Activated T-helper 1 cell treated with anti-CD3 and anti-CD28 coated beads, Interleukin-12 subunit alpha, Interleukin-12 subunit beta, Interleukin-2, Interleukin-4 antibody, amounts not matched to agents 30 ng/mL and 10 ng/mL and 1 ng/mL, durations not matched to agents 14 hours and 24 hours and 36 hours (primary cell): ENCODE results near the gene GCC1. TPM values are rescaled to one million over a fixed set of nuclear protein-coding genes. Genes with fewer than 3 reads are reported as not detected.
"Not testable (repeated sequence)": the region's sequence is repeated elsewhere in the genome, so short reads cannot be mapped to it uniquely, and the experiment has no call there.

Source experiments
- DNase-seq: peaks from one replicate; pipeline ENCODE4 v3.0.0; 2021; ENCODE audit warnings: low spot score
- H3K27ac Mint-ChIP-seq: one replicate; pipeline ENCODE4 v1.8.0; 2021; ENCODE audit warnings: mild to moderate bottlenecking, mixed read lengths
- H3K27me3 Mint-ChIP-seq: one replicate; pipeline ENCODE4 v1.8.0; 2022; ENCODE audit warnings: mild to moderate bottlenecking, moderate library complexity, mixed read lengths; ENCODE audit not compliant: insufficient read depth
- H3K36me3 Mint-ChIP-seq: one replicate; pipeline ENCODE4 v1.8.0; 2021; ENCODE audit warnings: low read depth, mixed read lengths
- H3K4me1 Mint-ChIP-seq: one replicate; pipeline ENCODE4 v1.8.0; 2021; ENCODE audit warnings: low read depth, mixed read lengths
- H3K4me3 Mint-ChIP-seq: one replicate; pipeline ENCODE4 v1.8.0; 2021; ENCODE audit warnings: mild to moderate bottlenecking, moderate library complexity, mixed read lengths
- H3K9me3 Mint-ChIP-seq: one replicate; pipeline ENCODE4 v1.8.0; 2021; ENCODE audit warnings: mixed read lengths
- intact Hi-C: fragments of 100-400 bp; cut with micrococcal nuclease; formaldehyde crosslinking; loops from one replicate; pipeline ENCODE4 v1.15.1; 2024
- total RNA-seq: library from RNA; stranded (reverse); gene quantifications from 2 replicates; pipeline ENCODE4 v1.2.3, GENCODE V29; 2022

GCC1 gene
- total RNA-seq, 1 donor from 2014 or later, result 17.4 TPM

GRCh38 chr7:127584648-127585043, 750 bp downstream of the GCC1 start:
- intact Hi-C loops, result loop anchor here (1.0 to 10.0 kb wide), 7 partner anchors 67 to 1153 kb away; partner anchors contain the start of genes CALU, LRRC4 and RBM28
- peaks cover 3% of the 10 kb centered on the region for H3K27me3 Mint-ChIP-seq
- peaks cover 55% of the 10 kb centered on the region for H3K4me1 Mint-ChIP-seq
- no peaks in the 10 kb centered on the region for H3K9me3 Mint-ChIP-seq
- peaks cover 38% of the 10 kb centered on the region for H3K36me3 Mint-ChIP-seq
- H3K27ac Mint-ChIP-seq, result peak overlapping the region; percentile 89
- peak overlapping the region; percentile 95 for H3K4me3 Mint-ChIP-seq
- DNase-seq, result no peak

GRCh38 chr7:127582361-127582760, 3.0 kb downstream of the GCC1 start:
- no peak for DNase-seq
- peaks cover 43% of the 10 kb centered on the region for H3K4me1 Mint-ChIP-seq
- peaks cover 55% of the 10 kb centered on the region for H3K36me3 Mint-ChIP-seq
- no peak overlapping the region for H3K27ac Mint-ChIP-seq
- no peaks in the 10 kb centered on the region for H3K27me3 Mint-ChIP-seq
- intact Hi-C loops, result loop anchor here (10.0 kb wide), 2 partner anchors 452 to 878 kb away; partner anchors contain the start of gene LRRC4
- H3K4me3 Mint-ChIP-seq, result no peak overlapping the region
- H3K9me3 Mint-ChIP-seq, result no peaks in the 10 kb centered on the region

- peaks cover 58% of the 10 kb centered on the region for H3K36me3 Mint-ChIP-seq
- intact Hi-C loops, result loop anchor here (10.0 kb wide), 2 partner anchors 453 to 877 kb away; partner anchors contain the start of gene LRRC4
- no peaks in the 10 kb centered on the region for H3K27me3 Mint-ChIP-seq
- H3K9me3 Mint-ChIP-seq, result no peaks in the 10 kb centered on the region
- H3K4me1 Mint-ChIP-seq, result peaks cover 37% of the 10 kb centered on the region
- DNase-seq, result no peak
- H3K27ac Mint-ChIP-seq, result no peak overlapping the region
- no peak overlapping the region for H3K4me3 Mint-ChIP-seq
Observed at GRCh38 chr7:127581716-127582115, 3.7 kb downstream of the GCC1 start.

- DNase-seq, result no peak
- no peak overlapping the region for H3K27ac Mint-ChIP-seq
- H3K4me3 Mint-ChIP-seq, result no peak overlapping the region
- H3K4me1 Mint-ChIP-seq, result peaks cover 34% of the 10 kb centered on the region
- intact Hi-C loops, result loop anchor here (10.0 kb wide), 2 partner anchors 454 to 876 kb away; partner anchors contain the start of gene LRRC4
- no peaks in the 10 kb centered on the region for H3K9me3 Mint-ChIP-seq
- H3K36me3 Mint-ChIP-seq, result peaks cover 60% of the 10 kb centered on the region
- no peaks in the 10 kb centered on the region for H3K27me3 Mint-ChIP-seq
Observed at GRCh38 chr7:127580612-127581011, 4.8 kb downstream of the GCC1 start.

- no peak for DNase-seq
- H3K4me1 Mint-ChIP-seq, result peaks cover 20% of the 10 kb centered on the region
- H3K36me3 Mint-ChIP-seq, result peaks cover 55% of the 10 kb centered on the region
- no peaks in the 10 kb centered on the region for H3K9me3 Mint-ChIP-seq
- H3K4me3 Mint-ChIP-seq, result no peak overlapping the region
- H3K27me3 Mint-ChIP-seq, result no peaks in the 10 kb centered on the region
- intact Hi-C loops, result no loop called here
- H3K27ac Mint-ChIP-seq, result no peak overlapping the region
Observed at GRCh38 chr7:127578711-127579275, 6.6 kb downstream of the GCC1 start.

GRCh38 chr7:127578036-127578684, 7.2 kb downstream of the GCC1 start:
- H3K36me3 Mint-ChIP-seq, result peaks cover 52% of the 10 kb centered on the region
- H3K27me3 Mint-ChIP-seq, result no peaks in the 10 kb centered on the region
- peaks cover 14% of the 10 kb centered on the region for H3K4me1 Mint-ChIP-seq
- no peak overlapping the region for H3K27ac Mint-ChIP-seq
- intact Hi-C loops, result no loop called here
- H3K4me3 Mint-ChIP-seq, result no peak overlapping the region
- DNase-seq, result no peak
- H3K9me3 Mint-ChIP-seq, result no peaks in the 10 kb centered on the region

GRCh38 chr7:127571741-127572505, 13.5 kb downstream of the GCC1 start:
- Mint-ChIP-seq H3K36me3 (peaks cover 7% of the 10 kb centered on the region), H3K27me3 (no peaks in the 10 kb centered on the region), H3K9me3 (no peaks in the 10 kb centered on the region), H3K4me1 (no peaks in the 10 kb centered on the region), H3K4me3 (no peak overlapping the region), H3K27ac (no peak overlapping the region)
- intact Hi-C loops, result no loop called here
- no peak for DNase-seq

GRCh38 chr7:127568034-127568433, 17.4 kb downstream of the GCC1 start:
- H3K27ac Mint-ChIP-seq, H3K9me3 Mint-ChIP-seq, H3K4me1 Mint-ChIP-seq, intact Hi-C loops, DNase-seq, H3K27me3 Mint-ChIP-seq, H3K36me3 Mint-ChIP-seq, H3K4me3 Mint-ChIP-seq: not testable (repeated sequence)

- Mint-ChIP-seq H3K4me1 (no peaks in the 10 kb centered on the region), H3K27me3 (no peaks in the 10 kb centered on the region)
- intact Hi-C loops, result no loop called here
Observed at GRCh38 chr7:127566242-127566641, 19.2 kb downstream of the GCC1 start.

GRCh38 chr7:127557803-127558202, 27.6 kb downstream of the GCC1 start:
- Mint-ChIP-seq H3K9me3 (no peaks in the 10 kb centered on the region), H3K4me1 (no peaks in the 10 kb centered on the region), H3K36me3 (no peaks in the 10 kb centered on the region), H3K27ac (no peak overlapping the region), H3K27me3 (peaks cover 2% of the 10 kb centered on the region), H3K4me3 (no peak overlapping the region)
- intact Hi-C loops, result no loop called here
- DNase-seq, result no peak

More at GRCh38 chr7:127566242-127566641, 19.2 kb downstream of the GCC1 start:
- no peak overlapping the region for H3K27ac Mint-ChIP-seq
- H3K36me3 Mint-ChIP-seq, result no peaks in the 10 kb centered on the region
- no peak overlapping the region for H3K4me3 Mint-ChIP-seq
- no peaks in the 10 kb centered on the region for H3K9me3 Mint-ChIP-seq
- no peak for DNase-seq

GRCh38 chr7:127556404-127556803, 29.0 kb downstream of the GCC1 start:
- Mint-ChIP-seq H3K27ac (no peak overlapping the region), H3K27me3 (peaks cover 2% of the 10 kb centered on the region), H3K4me3 (no peak overlapping the region), H3K4me1 (no peaks in the 10 kb centered on the region), H3K36me3 (no peaks in the 10 kb centered on the region), H3K9me3 (no peaks in the 10 kb centered on the region)
- DNase-seq, result no peak
- intact Hi-C loops, result no loop called here

GRCh38 chr7:127551941-127552340, 33.5 kb downstream of the GCC1 start:
- DNase-seq, result no peak
- Mint-ChIP-seq H3K9me3 (no peaks in the 10 kb centered on the region), H3K27ac (no peak overlapping the region), H3K4me1 (no peaks in the 10 kb centered on the region), H3K36me3 (no peaks in the 10 kb centered on the region), H3K4me3 (no peak overlapping the region), H3K27me3 (peaks cover 7% of the 10 kb centered on the region)
- intact Hi-C loops, result no loop called here

- Mint-ChIP-seq H3K27me3 (peaks cover 7% of the 10 kb centered on the region), H3K36me3 (no peaks in the 10 kb centered on the region), H3K4me1 (no peaks in the 10 kb centered on the region), H3K27ac (no peak overlapping the region), H3K9me3 (peaks cover 3% of the 10 kb centered on the region), H3K4me3 (no peak overlapping the region)
- intact Hi-C loops, result no loop called here
- no peak for DNase-seq
Observed at GRCh38 chr7:127550247-127550646, 35.1 kb downstream of the GCC1 start.
